G401.6 (cell line): ENCODE measurements around the gene ZNF438.
"Not testable (repeated sequence)": the region's sequence is repeated elsewhere in the genome, so short reads cannot be mapped to it uniquely, and the experiment has no call there.

Experiments
- FAIRE-seq: peaks from 2 replicates; lab custom pipeline; 2012; peaks lifted over from hg19 to GRCh38; lab: Jason Lieb, UNC

The ZNF438 gene

GRCh38 chr10:31041011-31041410 is 9.3 kb upstream of the ZNF438 start:
- no peak for FAIRE-seq

- not testable (repeated sequence) for FAIRE-seq
These were observed 7.3 kb upstream of the ZNF438 start for GRCh38 chr10:31039006-31039405.

GRCh38 chr10:31037749-31038148 is 6.1 kb upstream of the ZNF438 start:
- FAIRE-seq = no peak

GRCh38 chr10:31036209-31036608 is 4.5 kb upstream of the ZNF438 start:
- no peak for FAIRE-seq

GRCh38 chr10:31035266-31035798 is 3.7 kb upstream of the ZNF438 start:
- no peak for FAIRE-seq

GRCh38 chr10:31034098-31034909 is 2.6 kb upstream of the ZNF438 start:
- no peak for FAIRE-seq

- FAIRE-seq = no peak
These were observed 1.5 kb upstream of the ZNF438 start for GRCh38 chr10:31033147-31033546.

- peak; percentile 86 for FAIRE-seq
These were observed 830 bp upstream of the ZNF438 start for GRCh38 chr10:31032258-31033132.

- FAIRE-seq = no peak
These were observed 484 bp downstream of the ZNF438 start for GRCh38 chr10:31031205-31031557.

GRCh38 chr10:31030800-31031199 is 865 bp downstream of the ZNF438 start:
- FAIRE-seq = no peak

GRCh38 chr10:31030260-31030659 is 1.4 kb downstream of the ZNF438 start:
- FAIRE-seq = no peak

GRCh38 chr10:31028081-31028480 is 3.6 kb downstream of the ZNF438 start:
- FAIRE-seq = no peak

- FAIRE-seq = not testable (repeated sequence)
These were observed 5.4 kb downstream of the ZNF438 start for GRCh38 chr10:31026279-31026678.

- FAIRE-seq = no peak
These were observed 6.5 kb downstream of the ZNF438 start for GRCh38 chr10:31025142-31025541.

GRCh38 chr10:31023558-31023957 is 8.1 kb downstream of the ZNF438 start:
- no peak for FAIRE-seq

GRCh38 chr10:31020209-31020608 is 11.5 kb downstream of the ZNF438 start:
- FAIRE-seq = no peak

GRCh38 chr10:31018962-31019361 is 12.7 kb downstream of the ZNF438 start:
- no peak for FAIRE-seq

- FAIRE-seq = no peak
These were observed 13.3 kb downstream of the ZNF438 start for GRCh38 chr10:31018356-31018750.

GRCh38 chr10:31017534-31018355 is 13.9 kb downstream of the ZNF438 start:
- no peak for FAIRE-seq

- FAIRE-seq = no peak
These were observed 17.3 kb downstream of the ZNF438 start for GRCh38 chr10:31014161-31014875.

- FAIRE-seq = no peak
These were observed 18.3 kb downstream of the ZNF438 start for GRCh38 chr10:31013331-31013730.

- FAIRE-seq = no peak
These were observed 20.0 kb downstream of the ZNF438 start for GRCh38 chr10:31011665-31012022.
